Measurements from ENCODE around the gene SLC25A2.

SLC25A2 gene

GRCh38 chr5:141313711-141314110 is 9.9 kb upstream of the SLC25A2 start:
- DNase-seq = no peak

- no peak for DNase-seq
Measured at GRCh38 chr5:141306630-141307029, 2.8 kb upstream of the SLC25A2 start.

GRCh38 chr5:141298376-141298775 is 5.5 kb downstream of the SLC25A2 start:
- DNase-seq = no peak

- no peak for DNase-seq
Measured at GRCh38 chr5:141272906-141273305, 30.9 kb downstream of the SLC25A2 start.

GRCh38 chr5:141269195-141269594 is 34.7 kb downstream of the SLC25A2 start:
- DNase-seq = no peak

- no peak for DNase-seq
Measured at GRCh38 chr5:141261238-141261546, 42.7 kb downstream of the SLC25A2 start.

- DNase-seq = peak in 2 of 4 experiments; percentile 6 to 27
Measured at GRCh38 chr5:141260458-141261237, 43.2 kb downstream of the SLC25A2 start.

- DNase-seq = no peak
Measured at GRCh38 chr5:141258948-141259347, 44.9 kb downstream of the SLC25A2 start.

- DNase-seq = no peak
Measured at GRCh38 chr5:141258464-141258863, 45.4 kb downstream of the SLC25A2 start.
